Uterus (tissue), 2 donors: ENCODE data around the gene C15orf61.

Source experiments
- CTCF ChIP-seq, 4 experiments: fragments of 200-600 bp in 2 of 4; fragments of 450-650 bp in 2 of 4; sonication (generic) in 2 of 4; IDR thresholded peaks; one replicate each; pipeline ENCODE4 v1.5.1; 2016 to 2019; ENCODE audit warnings: antibody characterized with exemption in 4 of 4, mild to moderate bottlenecking in 2 of 4, moderate library complexity in 1 of 4
- POLR2A ChIP-seq, 2 donors: fragments of 450-650 bp; IDR thresholded peaks; one replicate each; pipeline ENCODE4 v1.6.1; 2016; ENCODE audit warnings: antibody characterized with exemption in 2 of 2, mild to moderate bottlenecking in 1 of 2, moderate library complexity in 1 of 2

GRCh38 chr15:67509918-67510317 lies 11.0 kb upstream of the C15orf61 start:
- TF ChIP-seq POLR2A (IDR thresholded peaks at IDR 0.05), result no peak
- no peak for TF ChIP-seq CTCF (IDR thresholded peaks at IDR 0.05)
